GM21723 (cell line): ENCODE results near the gene WDR5.

Experiments
- ATAC-seq: cut with Tn5 transposase; IDR thresholded peaks from one replicate; pipeline ENCODE4 v1.9.1; 2021; ENCODE audit warnings: mild to moderate bottlenecking, moderate library complexity; ENCODE audit not compliant: unreplicated experiment

Gene WDR5

DNA sequence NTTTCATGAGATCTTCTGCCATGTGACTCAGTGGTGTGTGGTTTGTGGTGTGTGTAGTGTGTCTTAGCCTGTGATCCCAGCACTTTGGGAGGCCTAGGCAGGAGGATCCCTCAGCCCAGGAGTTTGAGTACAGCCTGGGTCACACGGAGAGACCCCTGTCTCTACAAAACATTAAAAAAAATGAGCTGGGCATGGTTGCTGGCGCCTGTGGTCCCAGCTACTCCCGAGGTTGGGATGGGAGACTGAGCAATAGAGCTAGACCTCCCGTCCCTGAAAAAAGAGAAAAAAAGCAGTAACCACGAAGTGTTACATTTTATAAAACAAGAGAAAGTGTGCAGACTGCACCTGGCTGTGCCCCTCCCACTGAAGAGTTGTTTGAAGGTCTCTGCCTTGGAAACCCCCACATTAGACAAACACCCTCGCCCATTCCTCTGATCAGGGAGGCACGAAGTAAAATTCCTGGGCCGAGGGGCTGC is 49.7 kb downstream of the WDR5 start:
- ATAC-seq = no peak

DNA sequence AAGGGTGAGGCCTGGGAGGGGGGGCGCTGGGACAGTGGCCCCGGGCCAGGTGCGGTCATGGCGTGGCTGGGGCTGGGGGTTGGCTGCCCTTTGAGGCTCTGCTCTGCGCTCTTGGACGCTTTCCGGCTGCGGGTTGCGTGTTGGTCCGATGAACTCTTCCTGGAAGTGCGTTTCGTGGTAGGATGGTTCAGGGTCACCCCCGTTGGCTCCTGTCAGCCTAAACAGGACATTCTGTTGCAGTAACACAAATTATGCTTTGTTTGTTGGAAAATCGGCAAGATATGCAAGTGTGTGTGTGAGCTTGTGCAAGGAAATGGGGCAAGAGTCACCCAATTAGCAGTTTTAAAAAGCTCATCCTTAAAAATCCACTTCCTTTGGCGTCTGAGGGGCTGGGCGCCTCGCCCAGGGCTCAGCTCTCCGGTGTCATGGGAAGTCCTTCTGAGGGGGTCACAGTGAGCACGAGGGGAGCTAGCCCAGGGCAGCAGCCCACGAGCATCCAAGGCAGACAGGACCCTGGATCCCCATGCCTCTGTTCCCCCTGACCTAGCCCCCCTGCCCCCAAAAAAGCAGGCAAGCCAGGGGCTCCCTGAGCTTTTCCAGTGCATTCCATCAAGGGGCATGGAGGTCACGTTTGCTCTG is 50.7 kb downstream of the WDR5 start:
- no peak for ATAC-seq

GRCh38 chr9:134187110-134187531 is 51.2 kb downstream of the WDR5 start:
- ATAC-seq = no peak

DNA sequence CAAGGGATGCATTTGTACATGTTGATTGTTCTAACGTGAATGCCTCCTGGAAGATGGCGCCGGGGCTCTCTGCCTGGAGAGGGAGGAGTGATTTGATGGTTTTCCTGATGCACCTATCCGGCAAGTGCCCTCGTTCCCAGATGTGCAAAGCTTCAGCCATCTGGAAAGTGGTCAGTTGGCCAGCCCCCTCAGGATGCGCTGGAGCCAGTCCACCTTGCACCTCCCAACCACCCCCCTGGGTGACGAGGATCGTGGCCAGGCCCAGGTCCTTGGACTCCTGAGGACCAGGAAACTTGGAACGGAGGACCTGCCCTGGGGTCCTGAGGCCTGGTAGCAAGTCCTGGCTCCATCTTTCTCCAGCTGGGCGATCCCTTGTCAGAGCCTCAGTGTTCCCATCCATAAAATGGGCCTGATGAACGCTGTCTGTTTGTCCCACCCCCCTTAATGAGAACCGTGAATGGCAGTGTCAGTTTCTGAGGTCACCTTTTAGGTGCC is 52.1 kb downstream of the WDR5 start:
- ATAC-seq = no peak

DNA sequence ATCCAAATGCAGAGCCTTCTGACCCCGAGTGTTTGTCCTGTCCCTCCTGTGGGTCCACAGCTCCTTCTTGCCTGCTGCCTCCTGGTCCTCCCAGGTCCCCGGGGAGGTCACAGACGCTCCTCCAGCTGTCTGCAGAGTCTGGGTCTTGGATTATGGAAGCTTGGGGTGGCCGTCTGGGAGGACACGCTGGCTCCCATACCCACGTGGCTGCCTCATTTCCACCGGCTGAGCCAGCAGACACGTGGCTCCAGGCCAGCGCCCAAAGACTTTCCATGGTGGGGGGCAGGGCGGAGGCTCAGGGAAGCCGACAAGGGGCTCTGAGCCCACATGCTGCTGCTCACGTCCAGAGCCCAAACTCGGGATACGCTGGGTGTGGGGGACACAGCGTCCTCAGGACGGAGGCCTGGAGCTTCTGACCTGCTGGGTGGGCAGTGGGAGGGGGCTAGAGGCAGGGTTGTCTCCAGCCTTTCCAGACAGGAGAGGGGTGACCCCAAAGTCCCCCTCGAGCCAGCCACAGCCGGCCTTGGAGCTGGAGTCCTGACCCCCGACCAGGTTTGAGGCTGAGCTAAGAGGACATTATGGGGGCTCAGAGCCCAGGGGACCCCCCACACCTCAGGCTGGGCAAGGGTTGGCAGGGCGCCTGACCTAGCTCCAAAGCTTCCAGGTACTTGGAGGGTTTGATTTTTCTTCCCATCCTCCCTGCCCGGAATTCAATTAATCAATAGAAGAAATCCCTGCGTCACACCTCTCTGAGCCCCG is 52.7 kb downstream of the WDR5 start:
- no peak for ATAC-seq

DNA sequence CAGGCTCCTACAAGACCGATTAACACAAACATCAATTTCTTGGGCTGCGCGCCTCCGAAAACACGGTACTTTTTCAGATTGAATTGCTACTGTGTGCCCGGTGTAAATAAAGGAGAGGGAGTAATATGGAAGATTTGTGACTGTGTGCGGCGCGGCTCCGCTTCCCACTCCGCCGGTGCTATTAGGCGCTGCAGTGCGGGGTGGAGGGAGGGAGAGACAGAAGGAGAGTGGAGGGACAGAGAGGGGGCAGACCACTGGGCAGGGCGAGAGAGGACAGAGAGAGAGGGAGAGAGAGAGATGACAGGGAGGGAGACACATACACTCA is 53.2 kb downstream of the WDR5 start:
- ATAC-seq = no peak

GRCh38 chr9:134189470-134190231 is 53.8 kb downstream of the WDR5 start:
- ATAC-seq = no peak

GRCh38 chr9:134190232-134191121 is 54.6 kb downstream of the WDR5 start:
- ATAC-seq = no peak

GRCh38 chr9:134191455-134192209 is 55.8 kb downstream of the WDR5 start:
- no peak for ATAC-seq

GRCh38 chr9:134192311-134192950 is 56.5 kb downstream of the WDR5 start:
- ATAC-seq = no peak

DNA sequence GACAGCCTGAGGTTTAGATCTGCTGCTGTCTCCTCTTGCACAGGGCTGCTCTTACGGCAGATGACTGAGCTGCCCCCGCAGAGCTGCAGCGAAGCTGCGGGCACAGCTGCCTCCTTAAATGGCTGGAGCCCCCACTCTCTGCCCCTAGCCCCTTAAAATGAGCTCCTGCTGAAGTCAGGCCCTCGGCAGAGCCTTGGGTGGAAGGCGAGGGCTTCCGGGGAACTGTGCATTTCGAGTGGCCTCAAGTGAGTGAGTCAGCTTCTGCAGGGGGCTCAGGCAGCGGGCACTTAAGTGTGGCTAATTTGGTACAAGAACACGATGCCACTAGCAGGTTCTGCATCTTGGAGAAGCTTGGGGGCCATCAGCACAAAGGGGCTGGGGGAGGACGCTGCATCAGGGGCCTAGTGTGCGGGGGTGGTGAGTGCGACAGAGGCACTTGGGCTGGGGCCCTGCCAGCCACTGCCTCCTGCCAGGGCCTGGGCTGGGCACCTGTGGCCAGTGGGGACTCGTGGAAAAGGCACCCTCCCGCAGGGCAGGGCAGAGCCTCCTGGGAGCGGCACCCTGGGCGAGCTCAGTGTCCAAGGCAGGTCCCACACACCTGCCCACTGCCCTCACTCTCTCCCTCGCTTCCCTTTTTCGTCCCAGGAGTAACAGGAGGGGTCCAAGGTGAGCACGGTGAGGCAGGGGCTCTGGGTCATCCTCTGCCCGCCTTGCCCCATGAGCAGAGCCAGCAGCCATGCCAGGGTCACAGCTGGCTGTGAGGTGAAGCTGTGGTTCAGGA is 57.3 kb downstream of the WDR5 start:
- ATAC-seq = no peak

- ATAC-seq = no peak
Measured at GRCh38 chr9:134193912-134194535, 58.1 kb downstream of the WDR5 start.

GRCh38 chr9:134195558-134195957 is 59.7 kb downstream of the WDR5 start:
- ATAC-seq = no peak

- ATAC-seq = no peak
Measured at GRCh38 chr9:134196911-134197310, 61.0 kb downstream of the WDR5 start.

- ATAC-seq = no peak
Measured at GRCh38 chr9:134198791-134199190, 62.9 kb downstream of the WDR5 start.

GRCh38 chr9:134200730-134201129 is 64.8 kb downstream of the WDR5 start:
- ATAC-seq = no peak

DNA sequence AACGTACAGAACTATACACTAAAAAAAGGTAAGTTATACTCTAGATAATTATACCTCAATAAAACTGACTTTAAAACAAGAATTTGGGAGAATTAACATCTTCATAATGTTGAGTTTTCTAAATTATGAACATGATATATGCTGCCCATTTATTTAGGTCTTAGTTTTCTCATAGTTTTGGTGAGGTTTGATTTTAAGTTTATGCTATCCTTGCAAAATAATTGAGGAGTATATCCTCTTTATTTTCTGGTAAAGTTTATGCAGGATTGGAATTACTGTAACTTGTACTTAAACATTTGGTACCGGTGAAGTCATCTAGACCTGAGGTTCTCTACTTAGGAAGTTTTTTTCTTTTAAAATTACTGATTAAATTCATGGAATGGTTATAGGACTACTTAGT is 67.3 kb downstream of the WDR5 start:
- no peak for ATAC-seq

DNA sequence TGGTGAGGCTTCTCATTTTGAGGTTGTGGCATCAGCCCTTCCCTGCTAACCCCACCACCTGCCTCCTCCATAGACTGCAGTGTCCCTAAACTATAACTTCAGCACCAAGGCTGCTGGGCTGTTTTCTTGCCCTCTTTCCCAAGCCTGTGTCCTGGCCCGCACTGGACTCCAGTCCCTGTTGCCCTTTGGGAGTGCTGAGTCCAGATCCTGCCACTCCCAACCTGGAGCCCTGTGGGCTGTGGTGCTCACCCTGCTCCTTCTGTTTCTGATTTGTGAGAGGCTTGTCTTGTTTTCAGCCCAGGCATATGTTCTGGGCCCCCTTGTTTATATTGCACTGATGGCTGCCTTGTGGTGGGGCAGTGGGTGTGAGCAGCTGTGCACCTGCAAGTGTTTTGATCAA is 68.2 kb downstream of the WDR5 start:
- no peak for ATAC-seq
